GM21360 (cell line): ENCODE data around the gene TRRAP.

Experiments used
- ATAC-seq: cut with Tn5 transposase; IDR thresholded peaks from one replicate; pipeline ENCODE4 v1.9.1; 2021; ENCODE audit warnings: mild to moderate bottlenecking, moderate library complexity; ENCODE audit not compliant: unreplicated experiment

Gene TRRAP

DNA sequence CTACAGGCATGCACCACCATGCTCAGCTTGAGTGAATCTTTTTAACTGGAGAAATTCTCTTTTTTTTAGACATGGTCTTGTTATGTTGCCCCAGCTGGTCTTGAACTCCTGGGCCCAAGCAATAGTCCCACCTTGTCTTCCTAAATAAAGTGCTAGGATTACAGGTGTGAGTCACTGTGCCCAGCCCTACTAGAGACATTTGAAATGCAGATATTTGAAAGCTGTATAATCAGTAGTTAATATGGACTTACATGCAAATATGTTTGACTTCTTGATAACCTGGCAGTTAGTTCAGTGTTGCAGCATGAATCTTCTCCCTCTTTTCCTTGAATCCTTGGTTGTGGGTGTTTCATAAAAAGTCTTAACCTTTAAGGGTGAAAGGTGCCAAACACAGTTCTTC lies 8.7 kb downstream of the TRRAP start:
- no peak for ATAC-seq

DNA sequence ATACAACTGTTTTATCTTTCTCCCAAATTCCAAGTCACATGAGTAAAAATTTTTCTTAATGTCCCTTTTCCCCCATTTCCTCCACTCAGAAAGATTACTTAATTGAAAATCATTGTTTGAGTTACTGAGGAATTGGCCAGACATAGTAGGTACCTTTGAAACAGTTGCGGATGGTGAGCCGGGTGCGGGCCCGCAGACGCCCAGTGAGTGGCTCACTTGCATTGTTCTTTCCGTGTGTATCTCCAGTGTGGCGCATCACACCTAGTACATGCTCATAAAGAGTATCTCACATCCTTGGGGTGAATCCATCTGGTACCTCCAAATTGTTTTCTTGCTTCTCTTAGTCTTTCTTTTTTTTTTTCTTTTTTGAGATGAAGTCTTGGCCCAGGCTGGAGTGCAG lies 14.3 kb downstream of the TRRAP start:
- ATAC-seq: no peak

DNA sequence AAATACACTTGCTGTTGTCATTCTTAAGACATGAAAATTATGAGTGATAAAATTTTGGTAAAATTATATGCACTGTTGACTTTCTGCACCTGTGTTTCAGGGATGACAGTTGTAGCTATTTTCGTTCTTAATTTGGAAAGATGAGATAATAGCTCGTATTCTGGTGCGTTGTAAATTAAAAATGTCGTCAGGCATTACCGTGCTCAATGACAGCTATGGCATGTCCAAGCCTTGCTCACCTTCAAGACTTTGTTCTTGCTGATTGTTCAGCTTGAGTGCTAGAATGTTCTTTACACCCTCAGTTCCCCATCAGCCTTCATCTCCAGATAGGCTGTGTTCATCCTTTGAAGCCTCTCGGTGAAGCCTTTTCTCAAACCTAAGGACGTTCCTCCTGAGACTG lies 21.5 kb downstream of the TRRAP start:
- no peak for ATAC-seq

DNA sequence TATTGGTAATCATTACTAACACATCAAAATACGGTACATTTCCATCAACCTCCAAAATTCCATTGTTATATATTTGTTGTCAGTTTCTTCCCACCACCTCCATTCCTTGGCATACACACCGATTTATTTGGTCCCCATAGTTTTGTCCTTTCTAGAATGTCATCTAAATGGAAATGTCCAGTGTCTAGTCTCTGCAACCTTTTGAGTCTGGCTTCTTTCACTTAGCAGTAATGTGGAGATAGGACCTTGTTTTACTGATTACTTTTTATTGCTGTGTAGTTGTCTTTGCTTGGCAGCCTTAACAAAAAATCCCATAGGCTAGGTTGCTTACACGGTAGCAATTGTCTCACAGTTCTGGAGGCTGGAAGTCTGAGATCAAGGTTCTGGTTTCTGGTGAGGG lies 22.5 kb downstream of the TRRAP start:
- ATAC-seq: no peak

DNA sequence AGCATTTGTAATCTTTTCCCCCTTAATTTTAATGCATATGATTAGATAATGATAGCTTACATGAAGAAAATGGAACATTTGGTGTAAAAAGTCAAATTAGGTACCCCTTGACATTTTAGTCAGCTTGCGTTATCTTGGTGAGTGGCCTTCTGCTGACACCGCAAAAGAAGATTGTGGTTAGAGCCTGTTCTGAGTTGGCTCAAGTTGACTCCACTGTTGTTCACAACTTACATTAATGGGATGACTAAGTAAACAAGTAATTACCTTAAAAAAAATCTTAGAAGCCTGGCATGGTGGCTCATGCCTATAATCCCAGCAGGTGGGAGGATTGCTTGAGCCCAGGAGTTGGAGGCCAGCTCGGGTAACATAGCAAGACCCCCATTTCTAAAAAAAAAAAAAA lies 24.2 kb downstream of the TRRAP start:
- no peak for ATAC-seq

DNA sequence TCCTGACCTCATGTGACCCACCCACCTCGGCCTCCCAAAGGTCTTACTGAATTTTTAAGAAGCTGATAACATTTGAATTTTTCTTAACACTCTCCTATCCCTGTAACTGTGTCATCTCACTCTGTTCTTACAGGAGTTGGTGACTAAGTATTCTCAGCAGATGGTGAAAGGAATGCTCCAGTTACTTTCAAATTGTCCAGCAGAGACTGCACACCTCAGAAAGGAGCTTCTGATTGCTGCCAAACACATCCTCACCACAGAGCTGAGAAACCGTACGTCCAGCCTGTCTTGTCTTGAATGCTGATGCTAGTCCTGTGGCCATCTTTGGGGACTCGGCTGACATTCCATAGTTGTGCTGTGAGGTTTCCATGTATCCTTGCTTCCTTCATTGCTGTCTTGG lies 24.9 kb downstream of the TRRAP start:
- ATAC-seq: no peak

DNA sequence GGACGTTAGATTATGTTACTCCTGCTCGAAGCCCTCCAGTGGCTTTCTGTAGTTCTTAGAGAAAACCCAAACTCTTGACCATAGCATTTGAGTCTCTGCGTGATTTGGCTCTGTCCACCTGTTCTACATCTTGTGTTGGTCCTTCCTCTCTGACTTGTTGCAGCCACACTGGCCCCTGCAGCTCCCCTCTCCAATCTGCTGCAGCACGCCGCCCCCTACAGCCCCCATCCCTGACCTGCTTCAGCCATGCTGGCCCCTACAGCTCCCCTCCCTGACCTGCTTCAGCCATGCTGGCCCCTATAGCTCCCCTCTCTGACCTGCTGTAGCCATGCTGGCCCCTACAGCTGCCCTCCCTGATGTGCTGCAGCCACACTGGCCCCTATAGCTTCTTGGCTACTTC lies 29.2 kb downstream of the TRRAP start:
- ATAC-seq: no peak

DNA sequence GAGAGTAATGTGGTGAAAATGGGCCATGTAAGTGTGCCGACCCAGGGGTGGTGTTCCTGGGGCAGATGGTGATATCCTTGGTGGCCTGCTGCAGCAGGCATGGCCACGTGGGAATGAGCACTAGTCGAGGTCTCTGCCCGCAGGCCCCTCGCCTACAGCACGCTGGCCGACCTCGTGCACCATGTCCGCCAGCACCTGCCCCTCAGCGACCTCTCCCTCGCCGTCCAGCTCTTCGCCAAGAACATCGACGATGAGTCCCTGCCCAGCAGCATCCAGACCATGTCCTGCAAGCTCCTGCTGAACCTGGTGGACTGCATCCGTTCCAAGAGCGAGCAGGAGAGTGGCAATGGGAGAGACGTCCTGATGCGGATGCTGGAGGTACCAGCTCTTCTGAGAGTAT lies 30.3 kb downstream of the TRRAP start:
- no peak for ATAC-seq

DNA sequence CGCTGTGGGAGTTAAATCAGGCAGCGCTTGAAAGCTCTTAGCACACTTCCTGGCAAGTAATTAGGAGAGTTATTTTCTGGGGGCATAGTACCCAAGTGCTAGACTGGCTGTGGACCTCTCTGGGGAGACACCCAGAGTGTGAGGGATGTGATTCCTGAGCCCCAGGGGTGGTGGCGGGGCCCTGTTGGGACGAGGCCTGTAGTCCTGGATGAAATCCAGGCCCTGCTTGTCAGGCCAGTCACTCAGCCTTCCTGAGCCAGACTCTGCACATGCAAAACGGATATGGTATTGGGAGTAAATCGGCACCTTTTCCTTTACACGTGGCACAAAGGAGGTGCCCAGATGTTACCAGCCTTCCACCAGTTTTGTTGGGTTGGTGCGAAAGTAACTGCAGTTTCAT lies 31.2 kb downstream of the TRRAP start:
- no peak for ATAC-seq

DNA sequence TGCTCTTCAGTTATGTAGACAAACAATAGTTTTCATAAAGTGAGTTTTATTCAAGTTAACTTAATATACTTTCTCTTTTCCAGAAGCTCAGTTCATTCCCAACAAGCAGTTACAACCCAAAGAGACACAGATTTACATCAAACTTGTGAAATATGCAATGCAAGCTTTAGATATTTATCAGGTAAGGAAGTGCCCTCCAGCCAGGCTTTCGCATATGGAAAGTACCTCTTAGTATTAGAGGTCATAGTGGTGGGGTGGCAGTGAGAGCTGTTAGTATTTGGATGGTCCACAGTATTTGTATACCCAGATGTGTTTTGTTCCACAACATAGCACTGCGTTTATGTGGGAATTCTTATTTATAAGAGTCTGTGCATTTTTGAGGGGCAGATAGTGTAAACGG lies 32.1 kb downstream of the TRRAP start:
- no peak for ATAC-seq

DNA sequence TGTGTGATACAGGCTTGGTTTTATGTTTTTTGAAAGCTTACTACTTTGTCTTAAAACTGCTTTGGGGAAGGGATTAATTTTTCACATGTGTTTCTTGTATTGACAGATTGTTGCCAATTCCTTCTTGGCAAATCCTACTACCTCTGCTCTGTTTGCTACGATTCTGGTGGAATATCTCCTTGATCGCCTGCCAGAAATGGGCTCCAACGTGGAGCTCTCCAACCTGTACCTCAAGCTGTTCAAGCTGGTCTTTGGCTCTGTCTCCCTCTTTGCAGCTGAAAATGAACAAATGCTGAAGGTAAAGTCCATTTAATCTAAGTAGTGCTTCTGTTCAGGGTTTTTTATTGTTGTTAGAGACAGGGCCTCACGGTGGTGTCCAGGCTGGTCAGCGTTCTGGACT lies 33.6 kb downstream of the TRRAP start:
- ATAC-seq: no peak

DNA sequence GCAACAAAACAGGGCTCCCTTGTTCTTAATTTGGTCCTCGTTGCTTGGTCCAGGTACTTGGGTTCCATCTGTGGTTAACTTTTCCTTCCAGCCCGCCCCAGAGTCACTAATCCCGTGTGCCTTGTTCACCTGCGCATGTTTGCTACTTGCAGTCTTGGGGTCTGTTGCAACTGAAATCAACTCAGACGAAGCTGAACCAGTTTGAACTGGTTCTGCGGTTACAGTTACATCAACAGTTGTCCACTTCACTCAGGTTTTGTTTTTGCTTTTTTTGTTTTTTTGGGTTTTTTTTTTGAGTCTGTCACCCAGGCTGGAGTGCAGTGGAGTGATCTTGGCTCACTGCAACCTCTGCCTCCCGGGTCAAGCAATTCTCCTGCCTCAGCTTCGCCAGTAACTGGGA lies 34.7 kb downstream of the TRRAP start:
- no peak for ATAC-seq

DNA sequence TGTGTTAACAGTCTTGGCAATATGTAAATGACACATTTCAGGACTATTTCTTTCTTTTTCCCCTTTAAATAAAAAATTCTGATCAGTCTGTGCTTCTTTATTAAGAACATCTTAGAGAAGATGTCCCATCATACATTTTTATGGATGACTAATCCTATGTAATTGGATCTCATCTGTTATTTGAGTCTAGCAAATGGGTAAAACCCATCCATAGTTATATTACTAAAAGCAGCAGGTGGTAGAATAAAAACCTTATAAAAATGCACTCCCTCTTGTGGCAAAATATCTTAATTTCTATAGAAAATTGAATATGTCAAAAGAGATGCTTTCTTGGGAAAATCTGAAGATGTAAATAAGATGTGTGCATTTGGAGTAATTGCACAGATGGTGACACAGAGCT lies 35.3 kb downstream of the TRRAP start:
- ATAC-seq: no peak

DNA sequence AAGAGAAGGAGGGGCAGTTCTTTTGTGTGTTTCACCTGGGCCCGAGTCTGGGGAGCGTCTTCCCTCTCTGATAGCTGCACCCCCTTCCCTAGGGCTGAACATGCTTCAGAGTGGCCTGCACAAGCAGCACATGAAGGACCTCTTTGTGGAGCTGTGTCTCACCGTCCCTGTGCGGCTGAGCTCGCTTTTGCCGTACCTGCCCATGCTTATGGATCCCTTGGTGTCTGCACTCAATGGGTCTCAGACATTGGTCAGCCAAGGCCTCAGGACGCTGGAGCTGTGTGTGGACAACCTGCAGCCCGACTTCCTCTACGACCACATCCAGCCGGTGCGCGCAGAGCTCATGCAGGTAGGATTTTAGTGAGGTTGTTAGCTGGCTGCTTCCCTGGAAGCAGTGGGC lies 39.0 kb downstream of the TRRAP start:
- ATAC-seq: no peak

DNA sequence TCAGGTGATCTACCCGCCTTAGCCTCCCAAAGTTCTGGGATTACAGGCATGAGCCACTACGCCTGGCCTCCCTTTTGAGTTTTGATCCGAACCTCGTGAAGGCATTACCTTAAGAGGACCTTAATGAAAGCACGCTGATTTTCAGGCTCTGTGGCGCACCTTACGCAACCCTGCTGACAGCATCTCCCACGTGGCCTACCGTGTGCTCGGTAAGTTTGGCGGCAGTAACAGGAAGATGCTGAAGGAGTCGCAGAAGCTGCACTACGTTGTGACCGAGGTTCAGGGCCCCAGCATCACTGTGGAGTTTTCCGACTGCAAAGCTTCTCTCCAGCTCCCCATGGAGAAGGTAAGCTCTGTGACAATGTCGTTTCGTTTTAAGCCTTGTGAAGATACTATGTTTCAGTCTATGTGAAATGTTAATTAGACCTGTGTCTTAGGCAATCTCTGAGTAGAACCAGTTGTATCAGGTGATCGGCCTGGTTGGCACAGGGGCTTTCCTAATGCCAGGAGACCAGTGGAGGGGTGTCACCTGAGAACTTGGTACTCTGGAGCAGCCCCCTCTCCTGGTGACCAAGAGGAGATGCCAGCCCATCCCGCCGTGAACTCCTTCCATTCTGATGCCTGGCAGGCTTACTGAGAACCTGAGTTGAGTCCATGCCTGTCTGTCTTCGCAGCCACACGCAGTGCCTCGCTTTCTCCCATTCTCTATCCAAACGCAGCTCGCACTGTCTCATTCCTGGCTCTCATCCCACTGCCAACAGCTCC lies 43.5 kb downstream of the TRRAP start:
- no peak for ATAC-seq

DNA sequence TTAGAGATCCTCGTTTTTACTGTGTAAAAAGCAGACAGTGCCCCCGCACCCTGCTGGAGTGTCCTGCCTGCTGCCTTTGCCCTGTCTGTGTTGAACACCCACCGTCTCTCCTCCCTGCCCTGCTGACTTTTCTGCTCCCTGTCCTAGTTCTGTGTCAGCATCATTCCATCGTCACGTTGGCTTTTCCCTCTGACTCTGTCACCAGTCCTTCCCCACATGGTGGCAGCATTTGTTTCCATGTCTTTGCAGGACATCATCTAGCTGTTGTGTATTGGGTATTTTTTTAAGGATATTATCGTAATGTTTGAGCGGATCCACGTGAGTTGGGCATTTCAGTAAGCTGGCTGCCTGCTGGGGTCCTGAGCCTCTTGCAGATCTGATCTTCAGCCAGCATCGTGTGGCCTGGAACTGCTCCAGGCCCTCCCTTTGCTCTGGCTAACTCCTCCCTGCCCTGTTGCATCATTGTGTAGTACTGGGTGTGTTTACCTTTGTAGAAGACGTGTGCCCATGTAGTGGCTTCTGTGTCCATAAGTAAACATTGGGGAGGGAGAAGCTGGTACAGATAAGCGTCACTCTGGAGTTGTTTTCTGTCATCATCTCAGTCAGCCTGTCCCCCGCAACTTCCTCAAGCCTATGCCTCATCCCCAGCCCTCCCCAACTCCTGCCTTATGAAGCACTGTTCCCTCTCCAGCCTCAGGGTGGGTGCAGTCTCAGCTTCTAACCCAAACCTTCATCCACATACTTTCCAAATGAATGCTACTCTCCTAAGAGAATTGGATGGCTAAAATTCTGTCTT lies 44.3 kb downstream of the TRRAP start:
- no peak for ATAC-seq

DNA sequence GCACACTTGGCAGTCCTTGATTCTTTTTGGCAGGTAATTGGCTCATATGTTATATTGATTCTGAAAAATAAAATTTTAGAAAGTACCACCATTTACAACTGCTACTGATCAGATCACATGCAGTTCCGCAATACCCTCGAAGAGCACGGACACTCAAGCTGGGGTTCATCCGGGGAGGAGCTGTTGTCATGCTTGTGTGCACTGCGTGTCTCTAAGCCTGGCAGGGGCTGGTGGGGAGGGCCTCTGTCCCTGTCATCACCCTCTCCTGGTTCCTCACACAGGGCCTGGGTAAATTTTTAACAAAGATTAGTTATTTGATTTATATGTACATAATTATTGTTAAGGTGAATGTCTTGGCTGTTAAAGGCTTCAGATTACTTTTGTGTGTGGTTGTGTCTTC lies 45.2 kb downstream of the TRRAP start:
- no peak for ATAC-seq

DNA sequence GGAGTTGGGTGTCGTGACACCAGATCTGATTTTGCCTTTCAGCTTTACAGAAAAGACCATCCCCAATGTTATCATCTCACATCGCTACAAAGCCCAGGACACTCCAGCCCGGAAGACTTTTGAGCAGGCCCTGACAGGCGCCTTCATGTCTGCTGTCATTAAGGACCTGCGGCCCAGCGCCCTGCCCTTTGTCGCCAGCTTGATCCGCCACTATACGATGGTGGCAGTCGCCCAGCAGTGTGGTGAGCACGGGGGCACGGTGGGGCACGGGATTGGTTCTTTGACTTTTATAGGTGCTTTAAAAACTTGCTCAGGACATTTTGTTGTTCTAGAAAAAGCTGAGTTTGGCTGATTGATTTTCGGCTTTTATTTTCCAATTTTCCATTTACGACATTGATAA lies 48.8 kb downstream of the TRRAP start:
- ATAC-seq: no peak

DNA sequence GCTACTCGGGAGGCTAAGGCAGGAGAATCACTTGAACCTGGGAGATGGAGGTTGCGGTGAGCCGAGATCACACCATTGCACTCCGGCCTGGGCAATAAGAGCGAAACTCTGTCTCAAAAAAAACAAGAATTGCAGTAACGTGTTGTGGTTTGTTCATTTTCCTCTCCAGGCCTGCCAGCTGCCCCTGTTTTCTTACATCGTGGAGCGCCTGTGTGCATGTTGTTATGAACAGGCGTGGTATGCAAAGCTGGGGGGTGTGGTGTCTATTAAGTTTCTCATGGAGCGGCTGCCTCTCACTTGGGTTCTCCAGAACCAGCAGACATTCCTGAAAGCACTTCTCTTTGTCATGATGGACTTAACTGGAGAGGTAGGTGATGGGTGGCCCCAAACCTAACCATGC lies 52.1 kb downstream of the TRRAP start:
- ATAC-seq: no peak

DNA sequence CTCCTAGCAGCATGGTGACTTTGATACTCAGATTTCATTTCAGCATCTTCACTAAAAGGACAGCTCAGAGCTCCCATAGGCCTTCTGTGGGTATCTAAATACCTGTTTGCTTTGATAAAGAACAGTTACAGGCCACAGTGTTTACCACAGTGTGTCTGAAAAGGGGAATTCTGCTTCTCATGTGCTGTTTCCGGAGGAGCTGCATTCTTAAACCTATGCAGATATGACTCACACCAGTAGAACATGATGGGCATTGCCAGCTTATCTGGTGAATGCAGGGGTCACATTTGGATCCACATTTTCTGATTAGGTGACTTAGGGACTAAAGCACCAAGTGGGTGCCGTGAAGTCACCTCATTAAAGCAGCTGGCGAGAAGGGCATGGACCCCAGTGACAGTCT lies 52.6 kb downstream of the TRRAP start:
- ATAC-seq: no peak

DNA sequence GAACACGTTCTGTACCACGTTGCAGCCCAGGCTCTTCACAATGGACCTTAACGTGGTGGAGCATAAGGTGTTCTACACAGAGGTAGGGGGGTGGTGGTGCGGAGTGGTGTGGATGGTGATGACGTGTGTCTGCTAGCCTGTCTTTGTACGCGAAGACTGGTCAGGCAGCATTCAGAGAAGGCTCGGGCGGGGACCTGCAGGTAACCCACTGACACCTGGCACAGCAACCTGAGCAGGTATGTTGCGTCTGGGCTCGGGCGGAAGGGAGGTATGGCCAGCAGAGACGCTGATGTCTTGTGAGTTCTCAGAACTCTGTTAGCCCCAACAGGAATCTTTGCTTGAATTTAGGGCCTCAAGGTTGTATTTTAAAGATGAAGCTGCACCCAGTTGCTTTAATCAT lies 55.0 kb downstream of the TRRAP start:
- no peak for ATAC-seq

DNA sequence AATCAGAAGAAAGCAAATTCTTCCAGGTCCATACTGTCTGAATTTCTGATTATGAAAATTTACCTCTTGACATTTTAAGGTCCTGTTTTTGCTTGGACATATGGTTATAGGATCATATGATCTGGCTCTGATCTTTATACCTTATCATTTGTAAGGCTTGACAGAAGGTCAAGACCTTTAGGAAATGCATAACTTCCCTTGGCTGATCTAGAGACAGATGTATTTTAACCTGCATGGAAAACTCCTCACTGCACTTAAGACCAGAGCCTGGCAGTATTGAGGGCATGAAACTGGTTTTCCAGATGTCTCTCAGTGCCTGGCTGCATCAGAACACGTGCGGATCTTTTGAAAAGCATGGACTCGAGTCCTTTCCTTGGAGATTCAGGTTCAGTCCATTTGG lies 55.9 kb downstream of the TRRAP start:
- ATAC-seq: no peak

DNA sequence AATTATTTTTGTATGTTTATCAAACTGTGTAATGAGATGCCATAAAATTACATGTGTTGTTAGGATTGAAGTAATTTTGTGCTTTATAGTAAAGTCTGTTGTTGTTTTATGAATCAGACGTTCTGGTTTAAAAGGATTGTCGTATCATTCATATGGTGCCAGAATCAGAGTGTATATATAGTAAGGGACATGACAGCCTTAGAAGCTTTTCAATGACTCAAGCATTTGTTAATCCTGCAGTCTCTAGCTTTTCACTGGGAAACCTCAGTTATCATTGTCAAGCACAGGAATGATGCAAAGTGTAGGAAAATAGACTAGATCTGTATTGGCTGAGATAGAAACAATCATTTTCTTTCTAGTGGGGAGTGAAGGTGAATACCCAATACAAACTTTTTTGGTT lies 57.5 kb downstream of the TRRAP start:
- no peak for ATAC-seq
